Mesendoderm (in vitro differentiated cells): ENCODE data around the gene MET.

Source experiments
- DNase-seq: peaks from one replicate; pipeline ENCODE4 v3.0.0; 2013
- H2AK5ac ChIP-seq: 2 replicates; pipeline ENCODE4 v1.6.1; 2013; ENCODE audit warnings: low read length, inconsistent platforms
- H2BK120ac ChIP-seq: 2 replicates; pipeline ENCODE4 v1.6.1; 2013; ENCODE audit warnings: low read depth, mild to moderate bottlenecking, low read length, moderate library complexity, mixed read lengths
- H2BK15ac ChIP-seq: replicated peaks from 2 replicates; pipeline ENCODE4 v1.6.1; 2013; ENCODE audit warnings: low read depth, mild to moderate bottlenecking, moderate library complexity
- H2BK5ac ChIP-seq: 2 replicates; pipeline ENCODE4 v1.6.1; 2013; ENCODE audit warnings: low read length, inconsistent platforms
- H3K18ac ChIP-seq: 2 replicates; pipeline ENCODE4 v1.6.1; 2013; ENCODE audit warnings: mild to moderate bottlenecking, low read length, mixed read lengths
- H3K23ac ChIP-seq: one replicate; pipeline ENCODE4 v1.6.1; 2013; ENCODE audit warnings: low read length
- H3K27ac ChIP-seq: 2 replicates; pipeline ENCODE4 v1.5.1; 2013; ENCODE audit warnings: low read depth, mild to moderate bottlenecking, inconsistent platforms, low read length, moderate library complexity
- H3K27me3 ChIP-seq: 2 replicates; pipeline ENCODE4 v1.6.1; 2013; ENCODE audit warnings: low read length, control low read depth, mild to moderate bottlenecking, inconsistent platforms; ENCODE audit not compliant: insufficient read depth, poor library complexity
- H3K36me3 ChIP-seq: 2 replicates; pipeline ENCODE4 v1.6.1; 2013; ENCODE audit warnings: low read length, inconsistent platforms; ENCODE audit not compliant: control insufficient read depth, insufficient read depth
- H3K4ac ChIP-seq: one replicate; pipeline ENCODE4 v1.6.1; 2013; ENCODE audit warnings: low read depth, mild to moderate bottlenecking, low read length, moderate library complexity
- H3K4me1 ChIP-seq: 2 replicates; pipeline ENCODE4 v1.6.1; 2013; ENCODE audit warnings: low read depth, low read length, inconsistent platforms; ENCODE audit not compliant: control insufficient read depth
- H3K4me2 ChIP-seq: 2 replicates; pipeline ENCODE4 v1.6.1; 2013; ENCODE audit warnings: low read length
- H3K4me3 ChIP-seq: 2 replicates; pipeline ENCODE4 v1.5.1; 2013; ENCODE audit warnings: mild to moderate bottlenecking, low read length
- H3K56ac ChIP-seq: one replicate; pipeline ENCODE4 v1.6.1; 2013; ENCODE audit warnings: low read length
- H3K79me1 ChIP-seq: 2 replicates; pipeline ENCODE4 v1.6.1; 2013; ENCODE audit warnings: low read length, inconsistent platforms
- H3K79me2 ChIP-seq: 2 replicates; pipeline ENCODE4 v1.6.1; 2013; ENCODE audit warnings: mild to moderate bottlenecking, low read length; ENCODE audit not compliant: control insufficient read depth, insufficient read depth
- H3K9ac ChIP-seq: 2 replicates; pipeline ENCODE4 v1.6.1; 2013; ENCODE audit warnings: low read length, inconsistent platforms
- H4K5ac ChIP-seq: one replicate; pipeline ENCODE4 v1.6.1; 2013; ENCODE audit warnings: low read length
- H4K8ac ChIP-seq: one replicate; pipeline ENCODE4 v1.6.1; 2013; ENCODE audit warnings: low read depth, mild to moderate bottlenecking, control low read depth, low read length, moderate library complexity
- WGBS: extraction: QIAGEN DNeasy Blood & Tissue Kit; methylation state at CpG from one replicate; pipeline ENCODE4 v1.1.7; 2013; ENCODE audit warnings: low lambda C conversion rate, missing lambda C conversion rate; ENCODE audit not compliant: insufficient coverage; ENCODE audit errors: extremely low coverage; 5-methylcytosine and 5-hydroxymethylcytosine counted together

The MET gene

GRCh38 chr7:116686033-116686432, 14.0 kb downstream of the MET start:
- Histone ChIP-seq H3K4me3 (no peak overlapping the region), H2BK15ac (no peak overlapping the region), H3K4me1 (peaks cover 3% of the 10 kb centered on the region), H3K4ac (no peak overlapping the region), H3K36me3 (no peaks in the 10 kb centered on the region), H4K8ac (no peak overlapping the region), H3K4me2 (no peak overlapping the region), H3K23ac (no peak overlapping the region), H3K18ac (no peak overlapping the region), H3K79me1 (no peaks in the 10 kb centered on the region), H4K5ac (no peak overlapping the region), H2AK5ac (no peak overlapping the region), H3K9ac (no peak overlapping the region), H3K27ac (no peak overlapping the region), H3K56ac (no peak overlapping the region), H2BK120ac (no peak overlapping the region), H3K27me3 (no peaks in the 10 kb centered on the region), H2BK5ac (no peak overlapping the region), H3K79me2 (no peaks in the 10 kb centered on the region)
- DNase-seq, result no peak
- WGBS, result no CpG with 5 or more reads among the region's 3 CpGs

GRCh38 chr7:116686812-116687419, 14.9 kb downstream of the MET start:
- Histone ChIP-seq H3K79me2 (no peaks in the 10 kb centered on the region), H3K56ac (no peak overlapping the region), H2AK5ac (no peak overlapping the region), H3K27ac (no peak overlapping the region), H3K4me3 (no peak overlapping the region), H3K4ac (no peak overlapping the region), H3K23ac (no peak overlapping the region), H4K8ac (no peak overlapping the region), H3K36me3 (no peaks in the 10 kb centered on the region), H3K4me2 (no peak overlapping the region), H4K5ac (no peak overlapping the region), H3K4me1 (peaks cover 3% of the 10 kb centered on the region), H3K27me3 (no peaks in the 10 kb centered on the region), H3K9ac (no peak overlapping the region), H2BK15ac (no peak overlapping the region), H3K18ac (no peak overlapping the region), H2BK120ac (no peak overlapping the region), H2BK5ac (no peak overlapping the region), H3K79me1 (no peaks in the 10 kb centered on the region)
- WGBS, result 100% methylated on average over 1 of the region's 7 CpGs
- DNase-seq, result no peak

GRCh38 chr7:116687801-116688201, 15.8 kb downstream of the MET start:
- Histone ChIP-seq H3K4ac (no peak overlapping the region), H3K23ac (no peak overlapping the region), H2BK120ac (no peak overlapping the region), H3K9ac (no peak overlapping the region), H3K4me1 (peaks cover 3% of the 10 kb centered on the region), H3K27me3 (no peaks in the 10 kb centered on the region), H2BK5ac (no peak overlapping the region), H2AK5ac (no peak overlapping the region), H3K79me1 (no peaks in the 10 kb centered on the region), H3K79me2 (no peaks in the 10 kb centered on the region), H3K56ac (no peak overlapping the region), H2BK15ac (no peak overlapping the region), H3K36me3 (no peaks in the 10 kb centered on the region), H4K8ac (no peak overlapping the region), H3K27ac (no peak overlapping the region), H3K18ac (no peak overlapping the region), H3K4me3 (no peak overlapping the region), H3K4me2 (no peak overlapping the region), H4K5ac (no peak overlapping the region)
- WGBS, result no CpG with 5 or more reads among the region's 7 CpGs
- no peak for DNase-seq

- H3K27me3 ChIP-seq, result no peaks in the 10 kb centered on the region
- H2BK5ac ChIP-seq, result no peak overlapping the region
- no peaks in the 10 kb centered on the region for H3K79me1 ChIP-seq
- no peak overlapping the region for H3K4me2 ChIP-seq
- WGBS, result no CpG with 5 or more reads among the region's 4 CpGs
- H3K4me1 ChIP-seq, result peaks cover 3% of the 10 kb centered on the region
- no peaks in the 10 kb centered on the region for H3K79me2 ChIP-seq
- H3K4me3 ChIP-seq, result no peak overlapping the region
- H3K18ac ChIP-seq, result no peak overlapping the region
- H2BK15ac ChIP-seq, result no peak overlapping the region
- no peak overlapping the region for H3K56ac ChIP-seq
- no peak overlapping the region for H3K23ac ChIP-seq
- no peak overlapping the region for H2AK5ac ChIP-seq
- H3K9ac ChIP-seq, result no peak overlapping the region
- no peak overlapping the region for H3K4ac ChIP-seq
- H4K5ac ChIP-seq, result no peak overlapping the region
- DNase-seq, result no peak
- no peaks in the 10 kb centered on the region for H3K36me3 ChIP-seq
- H3K27ac ChIP-seq, result no peak overlapping the region
- no peak overlapping the region for H4K8ac ChIP-seq
- H2BK120ac ChIP-seq, result no peak overlapping the region
Observed at GRCh38 chr7:116689790-116690259, 17.8 kb downstream of the MET start.

DNA sequence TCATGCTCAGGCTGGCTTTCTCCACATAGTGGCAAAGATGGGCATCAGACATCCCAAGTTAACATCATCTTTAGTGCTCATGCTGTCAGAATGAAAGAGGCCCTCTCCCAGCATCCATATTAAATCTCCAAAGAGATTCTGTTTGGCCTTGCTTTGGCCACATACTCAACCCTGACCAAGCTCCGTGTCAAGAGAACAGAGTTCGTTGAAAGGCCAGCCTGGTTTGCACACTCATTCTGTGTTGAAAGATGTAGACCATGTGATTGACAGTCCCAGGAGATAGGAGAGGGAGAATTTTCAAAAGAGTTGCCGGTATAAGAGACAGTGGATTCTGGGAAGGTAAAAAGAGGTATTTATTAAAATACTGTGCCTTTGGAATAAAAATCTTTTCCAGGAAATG, 19.7 kb downstream of the MET start:
- Histone ChIP-seq H3K36me3 (no peaks in the 10 kb centered on the region), H3K9ac (no peak overlapping the region), H3K79me2 (no peaks in the 10 kb centered on the region), H3K4ac (no peak overlapping the region), H3K4me1 (peaks cover 3% of the 10 kb centered on the region), H3K23ac (no peak overlapping the region), H2BK5ac (no peak overlapping the region), H3K79me1 (no peaks in the 10 kb centered on the region), H3K56ac (no peak overlapping the region), H4K5ac (no peak overlapping the region), H2AK5ac (no peak overlapping the region), H3K27me3 (no peaks in the 10 kb centered on the region), H3K27ac (no peak overlapping the region), H4K8ac (no peak overlapping the region), H2BK15ac (no peak overlapping the region), H3K18ac (no peak overlapping the region), H2BK120ac (no peak overlapping the region), H3K4me3 (no peak overlapping the region), H3K4me2 (no peak overlapping the region)
- no CpG with 5 or more reads among the region's 3 CpGs for WGBS
- no peak for DNase-seq
